NCI-H460 (cell line): ENCODE results near the gene CSK. TPM values are rescaled to one million over a fixed set of nuclear protein-coding genes. Genes with fewer than 3 reads are reported as not detected.
A peak's percentile ranks its signal among the peaks of the same experiment; 100 is the strongest.

Source experiments
- DNase-seq: peaks from one replicate; pipeline ENCODE4 v3.0.0-alpha.2; 2016; ENCODE audit warnings: low read depth; ENCODE audit errors: extremely low read depth
- total RNA-seq: library from RNA; depleted of rRNA; stranded (reverse); fragments of >200 nt; shearing (Covaris generic); gene quantifications from 2 replicates; pipeline ENCODE4 v1.2.3, GENCODE V29; 2014

CSK gene
- total RNA-seq, 1 experiment from 2014 or later = 22.4 TPM

- DNase-seq = no peak
Measured at GRCh38 chr15:74822233-74822632, 40.4 kb downstream of the CSK start.

- no peak for DNase-seq
Measured at GRCh38 chr15:74823324-74823723, 41.4 kb downstream of the CSK start.

DNA sequence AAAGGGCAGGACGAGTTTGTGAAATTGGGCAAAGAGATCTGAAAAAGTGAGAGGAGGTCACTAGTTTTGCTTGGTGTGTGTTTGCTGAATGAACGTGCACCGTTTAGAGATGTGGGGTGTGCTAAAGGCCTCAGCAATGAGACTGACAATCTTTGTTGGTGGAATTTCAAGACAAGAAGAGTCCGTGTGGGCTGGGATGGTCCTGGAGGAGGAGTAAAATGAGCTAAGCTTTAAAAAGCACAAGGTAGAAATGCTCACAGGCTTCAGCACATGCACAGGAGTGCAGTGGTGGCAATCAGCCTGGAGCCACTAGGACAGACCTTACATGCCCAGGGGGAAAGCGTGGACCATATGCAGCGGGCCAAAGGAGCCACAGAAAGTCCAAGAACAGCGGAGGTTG, 43.1 kb downstream of the CSK start:
- DNase-seq = no peak

GRCh38 chr15:74825866-74826265, 44.0 kb downstream of the CSK start:
- DNase-seq = no peak

GRCh38 chr15:74826364-74826819, 44.5 kb downstream of the CSK start, which contains the start of gene CPLX3:
Gene CPLX3, plus strand, starts transcription at chr15:74826627. Its CDS starts 77 bp downstream, at chr15:74826704.
- peak; percentile 9 for DNase-seq

DNA sequence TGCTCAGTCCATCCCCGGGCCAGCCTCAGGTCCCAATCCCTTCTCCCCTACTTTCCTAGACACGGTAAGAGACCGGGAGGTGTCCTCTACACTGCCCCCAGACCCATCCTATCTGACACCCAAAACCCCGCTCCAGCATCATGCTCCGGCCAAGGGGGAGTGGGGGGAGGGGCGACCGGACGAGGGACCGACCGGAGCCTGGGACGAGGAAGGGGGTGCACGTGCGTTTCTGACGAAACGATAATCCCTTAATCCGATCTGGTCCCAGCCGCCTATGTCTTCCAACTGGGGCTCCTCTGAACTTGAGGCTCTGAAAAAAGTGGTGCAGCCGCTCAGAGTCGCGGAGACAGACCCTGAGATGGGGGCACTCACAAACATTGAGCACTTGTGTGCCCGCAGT, 45.0 kb downstream of the CSK start:
- no peak for DNase-seq

DNA sequence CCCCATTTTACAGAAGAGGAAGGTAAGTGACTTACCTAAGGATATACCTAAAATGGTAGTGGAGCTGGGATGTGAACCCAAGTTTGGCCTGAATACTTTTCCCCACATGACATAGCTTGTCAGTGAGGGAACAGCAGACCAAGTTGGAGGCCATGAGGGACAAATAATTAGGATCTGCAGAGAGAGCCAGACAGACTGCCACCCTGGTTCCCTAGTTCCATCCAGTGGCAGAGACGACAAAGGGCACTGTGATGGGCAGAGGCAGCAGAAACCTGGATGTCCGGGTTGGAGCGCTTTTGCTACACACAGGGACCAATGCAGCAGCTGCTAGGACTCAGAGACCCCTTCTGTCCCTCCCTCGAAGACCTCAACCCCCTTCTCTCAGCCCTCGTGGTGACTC, 45.7 kb downstream of the CSK start:
- no peak for DNase-seq

DNA sequence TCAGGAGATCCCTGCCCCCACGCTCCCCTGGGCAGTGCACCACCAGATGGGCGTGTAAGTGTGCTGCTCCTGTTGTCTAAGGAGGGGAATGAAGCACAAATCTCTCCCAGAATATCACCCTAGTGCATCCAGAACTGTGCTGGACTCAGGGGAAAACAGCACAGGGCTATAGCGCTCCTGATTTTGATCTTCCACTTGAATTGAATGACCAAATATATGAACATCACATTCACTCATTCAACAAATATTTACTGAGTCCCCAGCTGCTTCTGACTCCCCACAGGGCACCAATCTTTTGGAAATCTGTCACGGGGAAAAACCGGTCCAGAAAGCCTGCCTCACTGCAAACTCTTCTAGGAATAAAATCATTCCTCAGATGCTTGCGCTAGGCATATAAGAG, 47.0 kb downstream of the CSK start:
- DNase-seq = no peak

DNA sequence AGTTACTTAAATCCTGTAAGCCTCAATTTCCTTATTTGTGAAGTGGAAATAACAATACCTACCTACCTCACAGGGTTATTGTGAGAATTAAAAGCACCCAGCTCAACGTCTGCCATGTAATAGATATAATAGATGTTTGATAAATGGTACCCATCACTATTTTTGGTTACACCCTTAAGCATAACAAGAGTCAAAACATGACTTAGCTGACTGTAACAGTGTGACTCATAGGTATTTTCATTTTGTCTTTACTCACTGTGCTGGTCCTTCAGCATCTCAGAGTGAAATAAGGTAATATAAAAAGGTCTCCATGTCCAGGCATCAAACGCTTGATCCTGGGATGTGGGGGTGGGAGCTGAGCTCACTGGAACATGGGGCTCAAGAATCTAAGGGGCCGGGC, 47.6 kb downstream of the CSK start:
- no peak for DNase-seq

DNA sequence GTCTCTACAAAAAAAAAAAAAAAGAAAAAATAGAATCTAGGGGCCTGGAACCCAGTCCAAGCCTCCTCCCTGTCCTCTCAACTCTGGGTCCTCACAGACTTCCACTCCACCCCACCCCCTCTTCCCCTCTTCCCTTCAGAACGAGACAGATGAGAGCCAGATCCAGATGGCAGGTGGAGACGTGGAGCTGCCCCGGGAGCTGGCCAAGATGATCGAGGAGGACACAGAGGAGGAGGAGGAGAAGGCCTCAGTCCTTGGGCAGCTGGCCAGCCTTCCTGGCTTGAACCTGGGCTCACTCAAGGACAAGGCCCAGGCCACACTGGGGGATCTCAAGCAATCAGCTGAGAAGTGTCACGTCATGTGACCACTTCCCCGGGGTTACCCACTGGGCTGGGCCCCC, 48.1 kb downstream of the CSK start:
- DNase-seq = no peak

- no peak for DNase-seq
Measured at GRCh38 chr15:74830868-74831267, 49.0 kb downstream of the CSK start.

DNA sequence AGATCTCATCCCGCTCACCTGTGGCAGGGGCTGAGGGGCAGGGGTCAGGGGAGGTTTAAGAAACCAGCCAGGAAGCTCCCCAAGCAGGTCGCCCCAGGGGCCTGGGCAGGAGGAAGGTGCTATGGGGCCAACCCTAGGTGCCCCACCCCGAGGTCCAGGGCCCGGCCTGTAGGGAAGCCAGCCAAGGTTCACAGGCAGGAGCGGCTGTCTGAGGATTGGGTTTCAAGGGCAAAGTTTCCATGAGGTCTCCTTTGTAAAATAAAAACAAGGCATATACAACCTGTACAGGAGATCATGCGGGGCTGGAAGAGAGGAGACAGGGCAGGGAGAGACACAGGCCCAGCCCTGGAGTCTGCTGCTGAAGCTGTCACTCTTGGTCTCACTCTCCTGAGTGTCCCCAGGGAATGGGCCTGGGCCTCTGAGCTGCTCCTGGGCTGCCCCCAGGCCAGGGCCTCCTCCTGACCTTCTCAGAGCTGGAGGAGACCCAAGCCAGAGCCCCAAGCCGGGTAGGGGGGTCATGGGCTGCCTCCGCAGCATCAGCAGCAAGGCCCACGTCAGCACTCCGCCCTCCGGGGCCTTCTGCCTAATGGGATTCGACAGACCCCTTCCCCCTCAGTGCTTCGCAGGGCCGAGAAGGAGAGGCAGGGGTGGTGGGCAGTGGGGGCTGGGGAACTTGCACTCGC, 50.1 kb downstream of the CSK start:
- DNase-seq = no peak

GRCh38 chr15:74832826-74833225, 50.9 kb downstream of the CSK start:
- DNase-seq = no peak

- DNase-seq = no peak
Measured at GRCh38 chr15:74833376-74834107, 51.7 kb downstream of the CSK start.

- peak; percentile 47 for DNase-seq
Measured at GRCh38 chr15:74835312-74835823, 53.5 kb downstream of the CSK start.

GRCh38 chr15:74836846-74837245, 55.0 kb downstream of the CSK start:
- DNase-seq = no peak

GRCh38 chr15:74837482-74838136, 55.7 kb downstream of the CSK start:
- no peak for DNase-seq

GRCh38 chr15:74838137-74838516, 56.2 kb downstream of the CSK start:
- DNase-seq = no peak

- no peak for DNase-seq
Measured at GRCh38 chr15:74838746-74839525, 57.1 kb downstream of the CSK start.

- no peak for DNase-seq
Measured at GRCh38 chr15:74839526-74840395, 57.9 kb downstream of the CSK start.
